Glomerular endothelial cell (primary cell): ENCODE measurements around the gene ACOX3. TPM values are rescaled to one million over a fixed set of nuclear protein-coding genes. Genes with fewer than 3 reads are reported as not detected.
"Not testable (repeated sequence)": the region's sequence is repeated elsewhere in the genome, so short reads cannot be mapped to it uniquely, and the experiment has no call there.

Source experiments
- DNase-seq: peaks from one replicate; pipeline ENCODE4 v3.0.0-alpha.2; 2011; ENCODE audit warnings: low read depth, low spot score; ENCODE audit errors: extremely low read depth
- total RNA-seq: library from RNA; depleted of rRNA; stranded (reverse); fragments of >200 nt; gene quantifications from 2 replicates; pipeline ENCODE4 v1.2.3, GENCODE V29; 2015

ACOX3 gene
- total RNA-seq: 31.5 and 35.4 TPM in 2 replicates

GRCh38 chr4:8440492-8441311 is at the start of gene ACOX3, which contains the start of gene TRMT44:
TSS of gene ACOX3 (minus strand) at chr4:8440723. CDS start at chr4:8416521, 24,202 bp downstream.
TSS of gene TRMT44 (plus strand) at chr4:8440777. CDS start at chr4:8440823, 46 bp downstream.
- DNase-seq: no peak

GRCh38 chr4:8488791-8489369 is 48.4 kb upstream of the ACOX3 start:
- no peak for DNase-seq

- DNase-seq: not testable (repeated sequence)
These were observed 46.1 kb upstream of the ACOX3 start for GRCh38 chr4:8486643-8487042.

- no peak for DNase-seq
These were observed 39.7 kb upstream of the ACOX3 start for GRCh38 chr4:8480221-8480620.

- DNase-seq: no peak
These were observed 38.5 kb upstream of the ACOX3 start for GRCh38 chr4:8478801-8479744.

GRCh38 chr4:8478371-8478770 is 37.8 kb upstream of the ACOX3 start:
- no peak for DNase-seq

GRCh38 chr4:8477676-8478075 is 37.2 kb upstream of the ACOX3 start:
- no peak for DNase-seq

- DNase-seq: no peak
These were observed 36.6 kb upstream of the ACOX3 start for GRCh38 chr4:8477095-8477635.

GRCh38 chr4:8475751-8476575 is 35.4 kb upstream of the ACOX3 start:
- no peak for DNase-seq

- no peak for DNase-seq
These were observed 34.3 kb upstream of the ACOX3 start for GRCh38 chr4:8474856-8475255.

GRCh38 chr4:8473920-8474590 is 33.5 kb upstream of the ACOX3 start:
- no peak for DNase-seq

GRCh38 chr4:8473198-8473919 is 32.8 kb upstream of the ACOX3 start:
- no peak for DNase-seq

- no peak for DNase-seq
These were observed 32.2 kb upstream of the ACOX3 start for GRCh38 chr4:8472689-8473197.

GRCh38 chr4:8472158-8472688 is 31.7 kb upstream of the ACOX3 start:
- DNase-seq: no peak

GRCh38 chr4:8471211-8471875 is 30.8 kb upstream of the ACOX3 start:
- no peak for DNase-seq

GRCh38 chr4:8470451-8471024 is 30.0 kb upstream of the ACOX3 start:
- DNase-seq: no peak

GRCh38 chr4:8469550-8469949 is 29.0 kb upstream of the ACOX3 start:
- no peak for DNase-seq
